ENCODE measurements around the gene CCNB1IP1.
"Not testable (repeated sequence)": the region's sequence is repeated elsewhere in the genome, so short reads cannot be mapped to it uniquely, and the experiment has no call there.

The CCNB1IP1 gene

GRCh38 chr14:20331053-20331613 is 1.9 kb downstream of the CCNB1IP1 start:
- DNase-seq: no peak

GRCh38 chr14:20329355-20329754 is 3.7 kb downstream of the CCNB1IP1 start:
- DNase-seq: no peak

GRCh38 chr14:20328705-20329104 is 4.4 kb downstream of the CCNB1IP1 start:
- no peak for DNase-seq

- peak; percentile 81 for DNase-seq
Measured at GRCh38 chr14:20327005-20327869, 5.8 kb downstream of the CCNB1IP1 start.

GRCh38 chr14:20317720-20318119 is 15.4 kb downstream of the CCNB1IP1 start:
- DNase-seq: no peak

GRCh38 chr14:20314026-20314425 is 19.1 kb downstream of the CCNB1IP1 start:
- DNase-seq: no peak

- DNase-seq: no peak
Measured at GRCh38 chr14:20306079-20306423, 27.0 kb downstream of the CCNB1IP1 start.

GRCh38 chr14:20305265-20306078 is 27.6 kb downstream of the CCNB1IP1 start, which contains the start of gene TTC5:
Gene TTC5 (minus strand): TSS chr14:20305951. CDS start chr14:20305937, 14 bp downstream.
- DNase-seq: peak; percentile 93

- no peak for DNase-seq
Measured at GRCh38 chr14:20302042-20302755, 30.9 kb downstream of the CCNB1IP1 start.

- DNase-seq: peak; percentile 6
Measured at GRCh38 chr14:20295067-20295466, 38.0 kb downstream of the CCNB1IP1 start.

- no peak for DNase-seq
Measured at GRCh38 chr14:20294636-20295035, 38.4 kb downstream of the CCNB1IP1 start.

GRCh38 chr14:20281998-20282397 is 51.1 kb downstream of the CCNB1IP1 start:
- DNase-seq: not testable (repeated sequence)

- not testable (repeated sequence) for DNase-seq
Measured at GRCh38 chr14:20280265-20280664, 52.8 kb downstream of the CCNB1IP1 start.

GRCh38 chr14:20278414-20278813 is 54.7 kb downstream of the CCNB1IP1 start:
- peak; percentile 48 for DNase-seq

- DNase-seq: no peak
Measured at GRCh38 chr14:20277409-20277808, 55.7 kb downstream of the CCNB1IP1 start.

- no peak for DNase-seq
Measured at GRCh38 chr14:20274062-20274461, 59.0 kb downstream of the CCNB1IP1 start.

- not testable (repeated sequence) for DNase-seq
Measured at GRCh38 chr14:20264361-20264760, 68.7 kb downstream of the CCNB1IP1 start.

- no peak for DNase-seq
Measured at GRCh38 chr14:20262642-20263128, 70.4 kb downstream of the CCNB1IP1 start.
